Measurements from ENCODE around the gene THEM4.

Gene THEM4

GRCh38 chr1:151834239-151834638, 75.1 kb downstream of the THEM4 start:
- no peak for DNase-seq

GRCh38 chr1:151833172-151833900, 76.0 kb downstream of the THEM4 start:
- DNase-seq, result no peak

- no peak for DNase-seq
Observed at GRCh38 chr1:151832318-151832980, 76.9 kb downstream of the THEM4 start.

GRCh38 chr1:151831605-151832004, 77.7 kb downstream of the THEM4 start, which contains the start of gene RORC:
Gene RORC (minus strand): TSS chr1:151831802. CDS start chr1:151831764, 38 bp downstream.
- no peak for DNase-seq

GRCh38 chr1:151831256-151831591, 78.1 kb downstream of the THEM4 start:
- DNase-seq, result no peak

GRCh38 chr1:151830055-151830454, 79.3 kb downstream of the THEM4 start:
- DNase-seq, result no peak

- no peak for DNase-seq
Observed at GRCh38 chr1:151829352-151830046, 79.8 kb downstream of the THEM4 start.

- no peak for DNase-seq
Observed at GRCh38 chr1:151828921-151829320, 80.4 kb downstream of the THEM4 start.

- peak; percentile 42 for DNase-seq
Observed at GRCh38 chr1:151827853-151828252, 81.5 kb downstream of the THEM4 start.

- DNase-seq, result peak; percentile 32
Observed at GRCh38 chr1:151825751-151826660, 83.3 kb downstream of the THEM4 start.

- no peak for DNase-seq
Observed at GRCh38 chr1:151825204-151825603, 84.1 kb downstream of the THEM4 start.

All from CD4-positive, alpha-beta T cell treated with Interleukin-6 for 4 hours (primary cell).